G401 (cell line): ENCODE data around the gene MYO5B. TPM values are rescaled to one million over a fixed set of nuclear protein-coding genes. Genes with fewer than 3 reads are reported as not detected.

Experiments used
- DNase-seq: peaks from one replicate; pipeline ENCODE4 v3.0.0-alpha.2; 2015; ENCODE audit warnings: low spot score
- in situ Hi-C: cut with HindIII; loops from 2 replicates; pipeline ENCODE4 v1.10.0; 2016; ENCODE audit warnings: low sequenced_read_pairs, mixed read lengths
- total RNA-seq: library from RNA; depleted of rRNA; stranded (reverse); fragments of >200 nt; shearing (Covaris generic); gene quantifications from 2 replicates; pipeline ENCODE4 v1.2.3, GENCODE V29; 2014

The MYO5B gene
- total RNA-seq, 1 experiment from 2014 or later = not detected

DNA sequence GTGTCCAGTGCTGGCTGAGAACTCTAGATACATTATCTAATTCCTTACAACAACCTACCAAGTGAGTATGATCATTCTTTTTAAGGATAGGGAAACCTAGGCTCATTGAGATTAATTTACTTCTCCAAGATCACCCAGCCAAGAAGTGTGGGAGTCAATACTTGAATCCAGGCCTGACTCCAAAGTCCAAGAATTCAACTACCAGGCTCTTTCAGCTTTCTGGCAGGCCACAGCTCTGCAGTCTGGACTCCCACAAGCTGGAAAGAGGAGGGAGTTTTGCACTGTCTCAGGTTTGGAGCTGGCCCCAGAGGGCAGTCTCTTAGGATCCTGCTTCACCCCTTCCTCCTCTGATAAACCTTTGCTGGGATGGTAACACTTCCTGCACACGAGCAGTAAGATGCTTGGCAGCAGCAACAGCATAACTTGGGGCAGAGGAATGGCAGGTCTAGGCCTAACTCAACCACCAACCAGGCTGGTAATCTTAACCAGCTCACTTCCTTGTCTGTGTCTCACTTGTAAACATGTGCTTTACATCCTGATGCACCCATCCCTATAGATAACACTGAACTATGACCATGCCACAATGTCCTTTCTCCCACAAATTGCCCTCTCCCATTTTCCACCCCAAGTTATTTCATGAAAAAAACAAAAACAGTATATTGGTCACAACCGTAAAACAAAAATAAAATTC lies 270.5 kb downstream of the MYO5B start:
- in situ Hi-C loops = no loop called here
- no peak for DNase-seq

GRCh38 chr18:49922228-49922627 lies 272.7 kb downstream of the MYO5B start:
- in situ Hi-C loops = no loop called here
- DNase-seq = no peak

- in situ Hi-C loops = no loop called here
- no peak for DNase-seq
Observed at GRCh38 chr18:49921318-49921985, 273.5 kb downstream of the MYO5B start.

DNA sequence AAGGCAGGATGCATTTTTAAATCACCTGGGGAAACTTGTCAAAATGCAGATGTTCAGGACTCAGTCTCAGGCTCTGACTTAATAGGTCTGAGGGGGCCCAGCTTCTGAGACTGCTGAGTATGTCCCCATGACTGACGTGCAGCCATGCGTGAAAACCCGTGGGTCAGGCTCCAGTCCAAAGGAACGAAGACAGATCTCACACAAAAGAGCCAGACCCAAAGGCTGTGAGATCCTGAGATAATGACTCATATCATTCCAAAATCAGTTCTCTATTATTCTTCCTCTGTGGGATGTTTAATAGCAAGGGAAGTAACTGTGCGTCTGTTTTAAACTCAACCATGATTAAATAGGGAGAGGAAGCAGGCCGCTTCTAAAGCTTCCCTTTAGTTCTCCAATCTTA lies 274.2 kb downstream of the MYO5B start:
- no peak for DNase-seq
- in situ Hi-C loops = no loop called here

DNA sequence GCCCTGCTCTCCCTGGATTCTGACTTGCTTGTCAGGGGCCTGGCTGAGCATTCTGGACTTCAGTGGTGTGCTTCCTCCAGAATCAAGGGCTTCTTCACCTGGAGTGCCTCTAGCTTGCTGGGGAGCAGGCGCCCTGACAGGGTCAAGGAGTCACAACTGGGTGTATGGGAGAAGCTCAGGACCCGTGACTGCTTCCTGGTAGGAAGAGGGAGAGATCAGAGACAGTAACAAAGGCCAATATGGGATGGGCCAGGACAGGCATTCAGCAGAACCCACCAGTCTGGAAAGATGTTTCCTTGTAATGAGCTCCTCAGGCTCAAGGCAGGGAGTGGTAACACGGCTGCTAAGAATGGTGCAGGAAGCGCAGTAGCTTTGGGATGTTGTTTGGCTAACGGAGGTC lies 277.2 kb downstream of the MYO5B start:
- DNase-seq = no peak
- in situ Hi-C loops = no loop called here

DNA sequence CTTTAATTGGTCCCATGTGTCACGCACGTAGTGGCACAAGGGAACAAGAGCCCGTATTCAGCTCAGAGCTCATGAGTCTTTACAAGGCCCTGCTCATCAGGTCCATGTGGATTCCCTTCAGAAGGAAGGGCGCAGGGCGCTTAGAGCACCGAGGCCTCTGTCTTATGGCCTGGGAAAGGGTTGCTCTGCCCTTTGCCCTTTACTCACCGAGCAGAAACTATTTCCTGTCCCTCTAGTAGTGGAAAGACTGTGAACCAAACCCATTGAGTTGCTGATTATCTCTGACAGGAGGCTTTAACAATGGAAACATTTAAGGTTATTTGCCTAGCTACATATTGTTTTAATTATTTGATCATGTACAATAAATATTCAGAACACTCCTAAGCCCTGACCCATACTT lies 279.6 kb downstream of the MYO5B start:
- in situ Hi-C loops = no loop called here
- no peak for DNase-seq

DNA sequence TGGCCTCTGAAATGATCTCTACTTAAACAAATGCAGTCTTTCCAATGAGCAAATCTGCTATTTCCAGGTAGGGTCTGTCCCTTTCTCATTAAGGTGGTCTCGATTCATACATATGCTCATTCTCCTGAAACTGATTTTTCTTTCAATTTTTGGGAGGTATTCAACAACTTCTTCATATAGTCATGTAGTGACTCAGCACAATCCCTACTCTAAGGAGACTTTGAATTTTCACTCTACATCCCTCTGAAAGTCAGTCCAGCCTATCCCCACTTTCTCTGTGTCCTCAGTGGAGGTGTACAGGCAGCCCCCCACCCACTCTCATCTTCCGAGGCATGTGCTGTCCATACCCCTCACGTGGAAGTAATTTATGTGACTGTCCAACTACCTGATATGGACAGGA lies 281.7 kb downstream of the MYO5B start:
- in situ Hi-C loops = no loop called here
- DNase-seq = no peak

DNA sequence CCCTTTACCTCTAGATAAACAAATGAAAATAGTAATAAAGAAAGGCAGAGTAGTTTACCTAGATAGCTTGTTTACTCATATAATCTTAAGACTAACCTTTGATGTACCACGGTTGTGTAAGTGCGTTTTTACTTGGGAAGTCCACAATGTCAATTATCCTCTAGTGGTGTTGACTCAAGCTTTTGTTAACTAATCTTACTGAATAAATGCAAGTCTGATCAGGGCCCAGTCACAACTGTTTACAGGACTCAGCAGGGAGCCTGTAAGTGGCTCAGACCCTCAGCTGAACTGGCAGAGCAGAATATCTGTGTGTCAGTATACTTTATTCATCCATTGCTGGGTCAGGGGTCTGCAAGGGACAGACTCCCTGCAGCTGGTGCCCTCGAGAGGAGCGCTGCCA lies 283.5 kb downstream of the MYO5B start:
- no peak for DNase-seq
- in situ Hi-C loops = no loop called here

GRCh38 chr18:49910986-49911385 lies 284.0 kb downstream of the MYO5B start:
- in situ Hi-C loops = no loop called here
- no peak for DNase-seq

- no peak for DNase-seq
- in situ Hi-C loops = no loop called here
Observed at GRCh38 chr18:49910019-49910418, 284.9 kb downstream of the MYO5B start.

DNA sequence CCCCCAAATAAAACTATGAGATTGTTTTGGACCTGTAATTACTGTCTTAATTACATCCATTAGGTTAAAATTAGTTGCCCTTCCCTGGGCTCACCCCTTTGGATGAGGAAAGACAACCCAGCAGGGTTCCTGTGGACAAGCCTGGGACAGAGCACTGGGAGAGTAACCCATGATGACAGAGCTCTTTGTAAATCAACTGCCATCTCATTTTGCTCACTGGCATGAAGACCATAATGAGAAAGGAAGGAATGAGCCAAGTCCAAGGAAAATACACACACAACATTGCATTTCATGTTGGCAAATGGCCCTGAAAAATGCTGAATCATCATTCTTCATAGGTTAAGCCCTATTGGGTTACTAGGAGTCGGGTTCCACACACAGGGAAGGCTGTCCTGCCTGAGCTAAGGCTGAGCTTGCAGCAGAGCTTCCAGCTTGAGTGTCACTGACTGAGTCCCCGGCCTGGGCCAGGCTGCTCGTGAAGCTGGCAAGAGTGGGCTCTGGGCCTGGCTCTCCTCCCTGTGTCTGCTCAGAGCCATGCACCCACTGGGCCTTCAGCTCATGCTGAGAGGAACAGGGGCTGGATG lies 287.5 kb downstream of the MYO5B start:
- DNase-seq = no peak
- in situ Hi-C loops = no loop called here

GRCh38 chr18:49905771-49906170 lies 289.2 kb downstream of the MYO5B start:
- DNase-seq = no peak
- in situ Hi-C loops = no loop called here

DNA sequence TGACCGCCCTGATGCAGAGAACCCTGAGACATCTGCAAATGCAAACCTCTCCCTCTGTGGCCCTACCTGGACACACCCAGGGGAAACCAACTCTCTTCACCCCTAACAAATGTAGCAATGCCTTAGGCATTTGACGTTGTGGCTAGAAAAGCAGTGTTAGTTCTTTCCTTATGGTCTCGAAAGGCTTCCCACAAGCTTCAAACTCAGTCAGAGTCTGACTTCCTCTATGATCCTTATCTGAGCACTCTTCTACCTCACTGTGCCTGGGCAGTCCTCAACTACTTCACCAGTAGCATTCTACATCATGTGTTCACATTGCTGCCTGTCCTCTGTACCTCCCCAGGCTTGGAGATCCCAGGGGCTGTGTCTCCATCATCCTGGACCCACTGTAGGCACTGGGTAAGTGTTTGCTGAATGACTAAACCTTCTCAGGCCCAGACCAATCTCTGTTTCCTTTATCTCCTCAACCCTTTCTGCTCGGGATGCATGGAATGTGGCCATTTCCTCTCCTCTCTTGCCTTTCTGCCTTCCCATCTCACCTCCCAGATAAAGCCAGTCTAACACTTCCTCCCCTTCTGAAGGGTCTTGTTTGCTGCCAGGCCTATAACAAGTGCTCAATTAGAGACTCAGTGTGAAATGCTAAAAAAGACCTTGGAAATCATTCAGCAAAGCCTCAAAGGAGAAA lies 289.9 kb downstream of the MYO5B start:
- no peak for DNase-seq

DNA sequence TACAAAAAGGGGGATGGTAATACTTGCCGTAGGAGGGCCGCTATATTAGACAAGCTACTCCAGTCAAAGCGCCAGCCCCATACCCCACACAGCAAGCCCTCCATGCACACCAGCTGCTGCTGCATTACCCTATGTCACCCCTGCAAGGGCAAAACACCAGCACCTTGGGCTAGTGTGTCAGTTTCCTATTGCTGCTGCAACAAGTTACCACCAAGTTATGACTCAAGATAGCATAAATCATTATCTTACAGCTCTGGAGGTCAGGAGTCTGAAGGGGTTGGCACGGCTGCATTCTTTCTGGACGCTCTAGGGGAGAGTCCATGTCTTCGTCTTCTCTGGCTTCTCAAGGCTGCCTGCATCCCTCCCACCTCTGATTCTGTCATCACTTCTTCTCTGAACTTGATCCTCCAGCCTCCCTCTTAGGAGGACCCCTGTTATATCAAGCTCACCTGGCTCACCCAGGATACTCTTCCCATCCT lies 293.0 kb downstream of the MYO5B start:
- no peak for DNase-seq
- in situ Hi-C loops = no loop called here

More for the DNA sequence above, 289.9 kb downstream of the MYO5B start:
- in situ Hi-C loops = no loop called here

- in situ Hi-C loops = no loop called here
- DNase-seq = peak; percentile 18
Observed at GRCh38 chr18:49899657-49900330, 295.2 kb downstream of the MYO5B start.

- in situ Hi-C loops = no loop called here
- DNase-seq = peak; percentile 13
Observed at GRCh38 chr18:49898421-49898820, 296.5 kb downstream of the MYO5B start.

GRCh38 chr18:49894517-49895226 lies 300.3 kb downstream of the MYO5B start:
- DNase-seq = no peak
- in situ Hi-C loops = no loop called here

DNA sequence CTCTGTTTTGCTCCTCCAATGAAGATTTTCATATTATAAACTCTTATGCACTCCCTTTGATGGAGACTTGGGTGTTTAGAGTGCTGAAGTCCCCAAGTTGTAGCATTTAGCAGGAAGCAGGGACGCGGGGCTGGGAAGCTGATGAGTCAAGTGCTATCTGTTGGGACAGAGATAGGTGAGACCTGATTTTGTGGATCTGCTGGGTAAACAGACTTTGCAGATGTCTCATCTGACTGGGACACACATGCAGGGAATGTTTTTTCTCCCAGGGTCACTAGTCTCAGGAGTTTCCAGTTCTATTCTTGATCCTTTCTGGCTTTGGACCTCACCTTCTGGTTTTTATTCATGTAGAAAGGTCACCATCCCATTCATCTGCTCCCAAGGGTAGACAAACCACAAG lies 301.9 kb downstream of the MYO5B start:
- in situ Hi-C loops = no loop called here
- no peak for DNase-seq
